Testis (tissue), 3 donors: ENCODE results near the gene CDH20. TPM values are rescaled to one million over a fixed set of nuclear protein-coding genes. Genes with fewer than 3 reads are reported as not detected.

Experiments
- DNase-seq: peaks from one replicate; pipeline ENCODE4 v3.0.0-alpha.2; 2019
- H3K27ac ChIP-seq, 2 donors: fragments of 200-600 bp; sonication (generic); one replicate each; pipeline ENCODE4 v1.5.1; 2019
- H3K27me3 ChIP-seq: fragments of 200-600 bp; sonication (generic); one replicate; pipeline ENCODE4 v1.5.1; 2019
- H3K36me3 ChIP-seq: fragments of 200-600 bp; sonication (generic); one replicate; pipeline ENCODE4 v1.5.1; 2017; ENCODE audit warnings: low read depth; ENCODE audit errors: missing control alignments
- H3K4me1 ChIP-seq: fragments of 200-600 bp; sonication (generic); one replicate; pipeline ENCODE4 v1.5.1; 2019
- H3K4me3 ChIP-seq, 2 donors: fragments of 200-600 bp; sonication (generic); one replicate each; pipeline ENCODE4 v1.5.1; 2017 to 2019
- H3K9me3 ChIP-seq: fragments of 200-600 bp; sonication (generic); one replicate; pipeline ENCODE4 v1.5.1; 2017
- POLR2A ChIP-seq: fragments of 450-650 bp; IDR thresholded peaks from one replicate; pipeline ENCODE4 v1.6.1; 2017; ENCODE audit warnings: antibody characterized with exemption, mild to moderate bottlenecking, moderate library complexity
- WGBS, 2 donors: methylation state at CpG; one replicate each; pipeline ENCODE4 v1.1.5; 2018; 5-methylcytosine and 5-hydroxymethylcytosine counted together
- intact Hi-C: fragments of 100-400 bp; cut with DNase I; formaldehyde crosslinking; loops from one replicate; pipeline ENCODE4 v1.15.1; 2023; ENCODE audit warnings: low total_unique reads
- polyA plus RNA-seq: library from polyadenylated mRNA; stranded (reverse); fragments of 350-450 nt; fragmentation: Illumina TruSeq; extraction: RNeasy Lipid Tissue Mini Kit (QIAGEN cat#74804); gene quantifications from one replicate; pipeline ENCODE4 v1.2.3, GENCODE V29; 2014; ENCODE audit warnings: low read depth, low replicate concordance; ENCODE audit not compliant: insufficient read depth
- total RNA-seq, 2 donors: library from RNA; depleted of rRNA; stranded (reverse); fragments of >200 nt; gene quantifications; one replicate each; pipeline ENCODE4 v1.2.3, GENCODE V29; 2016
- TF ChIP-seq, protein P1 (sequence below), 3 experiments: fragments of 450-650 bp in 2 of 3; fragments of 200-600 bp in 1 of 3; sonication (generic) in 1 of 3; IDR thresholded peaks; one replicate each; pipeline ENCODE4 v1.5.1; 2016 to 2019; ENCODE audit warnings: antibody characterized with exemption in 3 of 3, mild to moderate bottlenecking in 2 of 3, moderate library complexity in 1 of 3

CDH20 gene
- total and polyA plus RNA-seq, 3 donors from 2014 or later = 0.16 to 0.88 (median 0.37) TPM

DNA sequence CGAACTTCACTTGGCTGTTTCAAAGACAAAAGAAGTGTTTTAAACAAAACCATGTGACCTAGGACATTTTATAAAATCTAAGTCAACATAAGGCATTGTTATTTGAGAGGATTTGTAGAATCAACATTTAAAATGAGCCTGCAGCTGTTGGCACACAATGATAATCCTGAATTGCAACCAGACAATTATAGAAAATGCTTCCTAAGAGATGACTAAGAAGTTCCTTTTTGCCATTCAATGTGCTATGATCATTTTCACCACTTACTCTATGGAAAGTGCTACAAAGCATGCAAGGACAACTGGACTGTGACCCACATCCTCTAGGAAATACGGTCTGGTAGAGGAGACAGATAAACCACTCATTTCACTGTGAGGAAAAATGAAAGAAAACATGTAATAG is 246.4 kb downstream of the CDH20 start:
- intact Hi-C loops = no loop called here
- DNase-seq = no peak
- WGBS, 2 donors = 59 to 67% methylated on average over 2 of the region's 2 CpGs
- TF ChIP-seq, protein P1, sequence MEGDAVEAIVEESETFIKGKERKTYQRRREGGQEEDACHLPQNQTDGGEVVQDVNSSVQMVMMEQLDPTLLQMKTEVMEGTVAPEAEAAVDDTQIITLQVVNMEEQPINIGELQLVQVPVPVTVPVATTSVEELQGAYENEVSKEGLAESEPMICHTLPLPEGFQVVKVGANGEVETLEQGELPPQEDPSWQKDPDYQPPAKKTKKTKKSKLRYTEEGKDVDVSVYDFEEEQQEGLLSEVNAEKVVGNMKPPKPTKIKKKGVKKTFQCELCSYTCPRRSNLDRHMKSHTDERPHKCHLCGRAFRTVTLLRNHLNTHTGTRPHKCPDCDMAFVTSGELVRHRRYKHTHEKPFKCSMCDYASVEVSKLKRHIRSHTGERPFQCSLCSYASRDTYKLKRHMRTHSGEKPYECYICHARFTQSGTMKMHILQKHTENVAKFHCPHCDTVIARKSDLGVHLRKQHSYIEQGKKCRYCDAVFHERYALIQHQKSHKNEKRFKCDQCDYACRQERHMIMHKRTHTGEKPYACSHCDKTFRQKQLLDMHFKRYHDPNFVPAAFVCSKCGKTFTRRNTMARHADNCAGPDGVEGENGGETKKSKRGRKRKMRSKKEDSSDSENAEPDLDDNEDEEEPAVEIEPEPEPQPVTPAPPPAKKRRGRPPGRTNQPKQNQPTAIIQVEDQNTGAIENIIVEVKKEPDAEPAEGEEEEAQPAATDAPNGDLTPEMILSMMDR (IDR thresholded peaks at IDR 0.05) = no peak
- TF ChIP-seq POLR2A = no peak
- Histone ChIP-seq H3K9me3 (no peaks in the 10 kb centered on the region), H3K36me3 (no peaks in the 10 kb centered on the region), H3K27me3 (no peaks in the 10 kb centered on the region), H3K27ac (no peak overlapping the region), H3K4me3 (no peak overlapping the region), H3K4me1 (peaks cover 9% of the 10 kb centered on the region)

DNA sequence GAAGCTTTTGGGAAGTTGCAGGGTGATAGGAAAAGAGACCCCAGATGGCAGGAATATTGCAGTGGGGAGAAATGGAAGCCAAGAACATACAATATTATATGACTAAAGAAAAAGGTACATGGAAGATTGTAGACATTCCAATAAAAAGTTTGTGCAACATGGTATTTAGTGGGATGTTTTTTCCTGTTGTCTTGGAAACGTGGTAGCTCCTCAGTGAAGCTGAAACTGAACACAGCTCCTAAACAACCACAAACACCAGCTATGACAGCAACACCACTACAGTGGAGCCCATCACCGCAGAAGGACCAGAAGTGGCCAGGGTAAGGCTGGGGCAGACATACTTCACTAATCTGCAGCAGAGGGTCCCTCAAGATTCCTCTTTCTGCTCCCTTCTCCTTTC is 246.8 kb downstream of the CDH20 start:
- Histone ChIP-seq H3K36me3 (no peaks in the 10 kb centered on the region), H3K4me1 (peaks cover 14% of the 10 kb centered on the region), H3K27me3 (no peaks in the 10 kb centered on the region), H3K9me3 (no peaks in the 10 kb centered on the region), H3K4me3 (no peak overlapping the region), H3K27ac (no peak overlapping the region)
- TF ChIP-seq POLR2A = no peak
- TF ChIP-seq, protein P1 (IDR thresholded peaks at IDR 0.05) = no peak
- WGBS, 2 donors = 72 to 76% methylated on average over 2 of the region's 2 CpGs
- intact Hi-C loops = no loop called here
- DNase-seq = no peak

DNA sequence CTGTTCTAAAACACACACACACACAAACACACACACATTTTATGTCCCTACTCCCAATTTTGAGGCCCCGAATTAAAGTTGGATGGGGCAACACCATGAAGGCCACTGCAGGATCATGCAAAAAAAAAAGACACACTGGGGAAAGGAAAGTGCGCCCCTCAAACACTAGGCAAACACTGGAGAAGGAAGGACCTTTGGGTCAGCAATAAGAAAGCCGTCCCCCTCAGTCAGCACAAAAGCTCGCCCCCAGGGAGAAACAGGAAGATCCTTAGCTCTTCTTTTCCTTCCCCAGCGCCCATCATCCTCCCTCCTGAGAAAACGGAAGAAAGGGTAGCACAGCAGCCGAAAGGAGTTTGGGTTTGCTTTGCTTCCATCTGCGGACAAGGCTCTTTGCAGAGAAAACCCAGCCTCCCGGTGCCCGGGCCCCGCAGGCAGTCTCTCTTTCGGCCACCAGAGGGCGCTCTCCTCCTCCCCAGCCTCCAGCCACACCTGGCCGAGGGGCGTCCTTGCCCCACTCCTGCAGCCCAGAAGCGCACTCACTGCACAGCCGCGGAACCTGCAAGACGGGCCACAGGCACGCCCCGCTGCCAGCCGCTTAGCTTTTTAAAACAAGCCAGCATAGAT is 248.5 kb downstream of the CDH20 start:
- peak; percentile 87 for DNase-seq
- Histone ChIP-seq H3K27ac (peak overlapping the region; percentile 74 to 86), H3K27me3 (no peaks in the 10 kb centered on the region), H3K4me3 (peak overlapping the region; percentile 24 to 47), H3K4me1 (peaks cover 18% of the 10 kb centered on the region), H3K9me3 (no peaks in the 10 kb centered on the region), H3K36me3 (no peaks in the 10 kb centered on the region)
- TF ChIP-seq, protein P1 (IDR thresholded peaks at IDR 0.05) = peak; percentile 96 to 99 (median 97)
- no peak for TF ChIP-seq POLR2A
- WGBS, 2 donors = 5 to 7% methylated on average over 20 to 22 of the region's 22 CpGs
- intact Hi-C loops = no loop called here

DNA sequence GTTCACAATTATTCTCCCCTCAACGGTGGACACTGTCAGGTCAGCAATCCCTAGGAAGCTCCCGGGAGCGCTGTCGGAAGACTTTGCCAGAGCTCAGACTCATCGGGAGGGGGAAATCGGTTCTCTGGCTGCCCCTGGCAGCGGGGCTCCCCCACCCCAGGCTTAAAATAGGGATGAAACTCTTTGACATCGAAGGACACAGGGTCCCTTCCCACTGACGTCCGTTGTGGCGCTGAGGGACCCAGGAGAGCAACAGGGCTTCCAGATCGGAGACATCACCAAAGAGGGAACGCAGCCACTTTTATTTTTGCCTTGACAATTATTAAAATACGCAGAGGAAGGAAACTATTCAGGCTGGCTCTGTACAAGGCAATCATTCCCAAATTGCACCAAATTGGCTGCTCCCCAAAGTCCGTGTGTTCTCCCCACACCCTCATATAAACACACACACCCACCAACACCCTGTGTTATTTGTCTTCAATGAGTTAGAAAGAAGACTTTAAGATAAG is 249.0 kb downstream of the CDH20 start:
- H3K27me3 ChIP-seq = no peaks in the 10 kb centered on the region
- H3K27ac ChIP-seq = peak overlapping the region; percentile 74 to 86
- peaks cover 18% of the 10 kb centered on the region for H3K4me1 ChIP-seq
- H3K9me3 ChIP-seq = no peaks in the 10 kb centered on the region
- TF ChIP-seq POLR2A = no peak
- TF ChIP-seq, protein P1 (IDR thresholded peaks at IDR 0.05) = peak in 1 of 3 experiments; percentile 31
- peak; percentile 33 for DNase-seq
- WGBS, 2 donors = 2 to 18% methylated on average over 15 of the region's 15 CpGs
- intact Hi-C loops = no loop called here
- peak overlapping the region; percentile 24 to 47 for H3K4me3 ChIP-seq
- no peaks in the 10 kb centered on the region for H3K36me3 ChIP-seq

DNA sequence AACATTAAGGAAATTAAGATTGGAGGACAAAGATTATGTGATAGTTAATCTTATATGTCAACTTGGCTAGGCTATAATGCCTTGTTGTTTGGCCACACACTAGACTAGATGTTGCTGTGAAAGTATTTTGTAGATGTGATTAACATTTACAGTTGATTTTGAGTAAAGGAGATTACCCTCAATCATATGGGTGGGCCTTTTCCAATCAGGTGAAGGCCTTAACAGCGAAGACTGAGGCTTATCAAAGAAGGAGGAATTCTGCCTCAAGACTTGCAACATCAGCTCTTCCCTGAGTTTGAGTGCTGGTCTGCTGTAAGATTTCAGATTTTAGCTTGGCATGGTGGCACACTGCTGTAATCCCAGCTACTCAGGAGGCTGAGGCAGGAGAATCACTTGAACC is 250.3 kb downstream of the CDH20 start:
- DNase-seq = no peak
- no peak for TF ChIP-seq POLR2A
- TF ChIP-seq, protein P1 (IDR thresholded peaks at IDR 0.05) = no peak
- intact Hi-C loops = no loop called here
- no peaks in the 10 kb centered on the region for H3K27me3 ChIP-seq
- H3K27ac ChIP-seq = no peak overlapping the region
- peaks cover 18% of the 10 kb centered on the region for H3K4me1 ChIP-seq
- H3K4me3 ChIP-seq = no peak overlapping the region
- no peaks in the 10 kb centered on the region for H3K36me3 ChIP-seq
- no peaks in the 10 kb centered on the region for H3K9me3 ChIP-seq
- whole genome bisulfite sequencing, 2 donors = 92 to 93% methylated on average over 1 of the region's 1 CpG
